H9 (cell line): ENCODE measurements around the gene C9orf152. TPM values are rescaled to one million over a fixed set of nuclear protein-coding genes. Genes with fewer than 3 reads are reported as not detected.

ENCODE experiments used
- DNase-seq: peaks from one replicate; pipeline ENCODE4 v3.0.0-alpha.2; 2017
- H2AFZ ChIP-seq: one replicate; pipeline ENCODE4 v1.6.1; 2013; ENCODE audit warnings: mild to moderate bottlenecking, low read length, control low read depth, moderate library complexity
- H2AK5ac ChIP-seq: 2 replicates; pipeline ENCODE4 v1.6.1; 2013; ENCODE audit warnings: low read length, control low read depth, mixed read lengths; ENCODE audit not compliant: insufficient read length
- H2BK120ac ChIP-seq: one replicate; pipeline ENCODE4 v1.6.1; 2013; ENCODE audit warnings: low read depth, mild to moderate bottlenecking, low read length, control low read depth, inconsistent platforms; ENCODE audit not compliant: poor library complexity, severe bottlenecking
- H2BK12ac ChIP-seq: 2 replicates; pipeline ENCODE4 v1.6.1; 2013; ENCODE audit warnings: low read length, control low read depth, mixed read lengths, low read depth; ENCODE audit not compliant: insufficient read length
- H2BK15ac ChIP-seq: 2 replicates; pipeline ENCODE4 v1.6.1; 2013; ENCODE audit warnings: low read depth, low read length, control low read depth
- H2BK20ac ChIP-seq: one replicate; pipeline ENCODE4 v1.6.1; 2013; ENCODE audit warnings: low read depth, mild to moderate bottlenecking, low read length, control low read depth, inconsistent platforms; ENCODE audit not compliant: poor library complexity, severe bottlenecking
- H2BK5ac ChIP-seq: 2 replicates; pipeline ENCODE4 v1.6.1; 2013; ENCODE audit warnings: low read length, control low read depth, mixed read lengths; ENCODE audit not compliant: insufficient read length
- H3K14ac ChIP-seq: 2 replicates; pipeline ENCODE4 v1.6.1; 2013; ENCODE audit warnings: low read length, control low read depth; ENCODE audit not compliant: insufficient read depth
- H3K18ac ChIP-seq: 2 replicates; pipeline ENCODE4 v1.6.1; 2013; ENCODE audit warnings: low read depth, mild to moderate bottlenecking, mixed read lengths, low read length, control low read depth; ENCODE audit not compliant: insufficient read length
- H3K23ac ChIP-seq: 2 replicates; pipeline ENCODE4 v1.6.1; 2013; ENCODE audit warnings: low read length, control low read depth, mixed read lengths, low read depth; ENCODE audit not compliant: insufficient read length
- H3K23me2 ChIP-seq: 2 replicates; pipeline ENCODE4 v1.6.1; 2013; ENCODE audit warnings: low read depth, mild to moderate bottlenecking, mixed read lengths, low read length, control low read depth; ENCODE audit not compliant: insufficient read length, poor library complexity, severe bottlenecking
- H3K27ac ChIP-seq: 2 replicates; pipeline ENCODE4 v1.5.1; 2013; ENCODE audit warnings: low read length, control low read depth, mixed read lengths, low read depth; ENCODE audit not compliant: insufficient read length
- H3K27me3 ChIP-seq: 2 replicates; pipeline ENCODE4 v1.6.1; 2013; ENCODE audit warnings: low read length, control low read depth, inconsistent platforms; ENCODE audit not compliant: insufficient read depth
- H3K4ac ChIP-seq: 2 replicates; pipeline ENCODE4 v1.6.1; 2013; ENCODE audit warnings: low read depth, mild to moderate bottlenecking, control low read depth, inconsistent platforms, low read length, moderate library complexity
- H3K4me1 ChIP-seq: 2 replicates; pipeline ENCODE4 v1.6.1; 2013; ENCODE audit warnings: low read length, control low read depth, inconsistent platforms; ENCODE audit not compliant: insufficient read depth
- H3K4me2 ChIP-seq: 2 replicates; pipeline ENCODE4 v1.6.1; 2013; ENCODE audit warnings: low read length, control low read depth, mixed read lengths; ENCODE audit not compliant: insufficient read length, insufficient read depth
- H3K56ac ChIP-seq: 2 replicates; pipeline ENCODE4 v1.6.1; 2013; ENCODE audit warnings: low read depth, mild to moderate bottlenecking, mixed read lengths, low read length, control low read depth; ENCODE audit not compliant: insufficient read length
- H3K79me1 ChIP-seq: 2 replicates; pipeline ENCODE4 v1.6.1; 2013; ENCODE audit warnings: low read depth, mild to moderate bottlenecking, moderate library complexity, low read length, control low read depth, inconsistent platforms; ENCODE audit not compliant: insufficient read depth, poor library complexity, severe bottlenecking
- H3K79me2 ChIP-seq: 2 replicates; pipeline ENCODE4 v1.6.1; 2013; ENCODE audit warnings: low read length, control low read depth, inconsistent platforms; ENCODE audit not compliant: insufficient read depth
- H3K9ac ChIP-seq: 2 replicates; pipeline ENCODE4 v1.6.1; 2013; ENCODE audit warnings: low read length, control low read depth, mixed read lengths; ENCODE audit not compliant: insufficient read length; ENCODE audit errors: extremely low read depth
- H3K9me3 ChIP-seq: one replicate; pipeline ENCODE4 v1.6.1; 2013; ENCODE audit warnings: low read depth, low read length, inconsistent platforms; ENCODE audit not compliant: control insufficient read depth
- H3T11ph ChIP-seq: one replicate; pipeline ENCODE4 v1.6.1; 2013; ENCODE audit warnings: mild to moderate bottlenecking, low read length, control low read depth, inconsistent platforms
- H4K20me1 ChIP-seq: one replicate; pipeline ENCODE4 v1.6.1; 2013; ENCODE audit not compliant: control insufficient read depth, insufficient read length, insufficient read depth
- H4K5ac ChIP-seq: 2 replicates; pipeline ENCODE4 v1.6.1; 2013; ENCODE audit warnings: low read depth, mild to moderate bottlenecking, mixed read lengths, low read length, control low read depth; ENCODE audit not compliant: insufficient read length
- H4K8ac ChIP-seq: replicated peaks from 2 replicates; pipeline ENCODE4 v1.6.1; 2013; ENCODE audit warnings: low read length, control low read depth, mixed read lengths, low read depth; ENCODE audit not compliant: insufficient read length
- H4K91ac ChIP-seq: 2 replicates; pipeline ENCODE4 v1.6.1; 2013; ENCODE audit warnings: low read depth, mild to moderate bottlenecking, moderate library complexity, mixed read lengths, low read length, control low read depth; ENCODE audit not compliant: insufficient read length
- H3K27ac Mint-ChIP-seq, 3 experiments: 2 replicates in 2 of 3; 3 replicates in 1 of 3; pipeline ENCODE4 v1.8.0; 2020 to 2021; ENCODE audit warnings: mixed read lengths in 3 of 3, mild to moderate bottlenecking in 1 of 3, moderate library complexity in 1 of 3
- H3K27me3 Mint-ChIP-seq: 2 replicates; pipeline ENCODE4 v1.8.0; 2021; ENCODE audit warnings: low read depth, mild to moderate bottlenecking, moderate library complexity, mixed read lengths
- H3K36me3 Mint-ChIP-seq, 3 experiments: 2 replicates in 2 of 3; 3 replicates in 1 of 3; pipeline ENCODE4 v1.8.0; 2020 to 2021; ENCODE audit warnings: low read depth in 3 of 3, mixed read lengths in 3 of 3; ENCODE audit not compliant: insufficient read depth in 1 of 3
- H3K4me1 Mint-ChIP-seq, 2 experiments: 2 replicates each; pipeline ENCODE4 v1.8.0; 2020; ENCODE audit warnings: mixed read lengths in 2 of 2
- H3K4me3 Mint-ChIP-seq, 2 experiments: 2 replicates in 1 of 2; 3 replicates in 1 of 2; pipeline ENCODE4 v1.8.0; 2020 to 2021; ENCODE audit warnings: mild to moderate bottlenecking in 2 of 2, mixed read lengths in 2 of 2, moderate library complexity in 1 of 2
- H3K9me3 Mint-ChIP-seq, 2 experiments: 2 replicates in 1 of 2; 3 replicates in 1 of 2; pipeline ENCODE4 v1.8.0; 2020; ENCODE audit warnings: mild to moderate bottlenecking in 2 of 2, mixed read lengths in 2 of 2, moderate library complexity in 1 of 2
- WGBS: extraction: QIAGEN DNeasy Blood & Tissue Kit; methylation state at CpG from one replicate; pipeline ENCODE4 v1.1.7; 2013; ENCODE audit warnings: missing lambda C conversion rate, low lambda C conversion rate, mixed read lengths; ENCODE audit not compliant: insufficient read length; ENCODE audit errors: extremely low coverage; 5-methylcytosine and 5-hydroxymethylcytosine counted together
- total RNA-seq: library from RNA; stranded (reverse); gene quantifications from 2 replicates; pipeline ENCODE4 v1.2.1, GENCODE V29; 2021
- TF ChIP-seq, protein P1 (sequence below): fragments of 200-600 bp; sonication (generic); conservative IDR thresholded peaks from 3 replicates; pipeline ENCODE4 v1.8.0; 2021; ENCODE audit warnings: antibody characterized with exemption, mild to moderate bottlenecking

The C9orf152 gene
- total RNA-seq, 1 experiment from 2014 or later, result not detected

GRCh38 chr9:110188991-110189390 is 19.0 kb downstream of the C9orf152 start:
- no peak overlapping the region for H4K5ac ChIP-seq
- peaks cover 4 to 8% of the 10 kb centered on the region in 2 experiments for H3K4me1 Mint-ChIP-seq

More at GRCh38 chr9:110188991-110189390, 19.0 kb downstream of the C9orf152 start:
- Mint-ChIP-seq H3K9me3 (no peaks in the 10 kb centered on the region), H3K27me3 (peaks cover 1% of the 10 kb centered on the region; the same call in 1 of the 2 replicates), H3K4me3 (no peak overlapping the region), H3K27ac (peak overlapping the region in 1 of 3 experiments; percentile 69; a peak in 1 of 7 replicates), H3K36me3 (no peaks in the 10 kb centered on the region)
- Histone ChIP-seq H3K27me3 (no peaks in the 10 kb centered on the region), H3K9me3 (no peaks in the 10 kb centered on the region), H3K27ac (no peak overlapping the region), H3K9ac (no peak overlapping the region), H2BK15ac (no peak overlapping the region), H2BK20ac (no peak overlapping the region), H3K79me1 (no peaks in the 10 kb centered on the region), H2AFZ (no peak overlapping the region), H3K23me2 (no peaks in the 10 kb centered on the region), H3K14ac (no peak overlapping the region), H3K4me1 (no peaks in the 10 kb centered on the region; the same call in 1 of the 2 replicates), H4K91ac (no peak overlapping the region), H3K4me2 (no peak overlapping the region), H4K8ac (no peak overlapping the region), H3K4ac (no peak overlapping the region), H3T11ph (no peak overlapping the region), H2BK120ac (no peak overlapping the region), H2BK5ac (no peak overlapping the region), H2AK5ac (no peak overlapping the region), H3K23ac (no peak overlapping the region), H3K18ac (no peak overlapping the region), H2BK12ac (no peak overlapping the region), H3K79me2 (no peaks in the 10 kb centered on the region), H4K20me1 (no peaks in the 10 kb centered on the region), H3K56ac (no peak overlapping the region)
- TF ChIP-seq, protein P1, sequence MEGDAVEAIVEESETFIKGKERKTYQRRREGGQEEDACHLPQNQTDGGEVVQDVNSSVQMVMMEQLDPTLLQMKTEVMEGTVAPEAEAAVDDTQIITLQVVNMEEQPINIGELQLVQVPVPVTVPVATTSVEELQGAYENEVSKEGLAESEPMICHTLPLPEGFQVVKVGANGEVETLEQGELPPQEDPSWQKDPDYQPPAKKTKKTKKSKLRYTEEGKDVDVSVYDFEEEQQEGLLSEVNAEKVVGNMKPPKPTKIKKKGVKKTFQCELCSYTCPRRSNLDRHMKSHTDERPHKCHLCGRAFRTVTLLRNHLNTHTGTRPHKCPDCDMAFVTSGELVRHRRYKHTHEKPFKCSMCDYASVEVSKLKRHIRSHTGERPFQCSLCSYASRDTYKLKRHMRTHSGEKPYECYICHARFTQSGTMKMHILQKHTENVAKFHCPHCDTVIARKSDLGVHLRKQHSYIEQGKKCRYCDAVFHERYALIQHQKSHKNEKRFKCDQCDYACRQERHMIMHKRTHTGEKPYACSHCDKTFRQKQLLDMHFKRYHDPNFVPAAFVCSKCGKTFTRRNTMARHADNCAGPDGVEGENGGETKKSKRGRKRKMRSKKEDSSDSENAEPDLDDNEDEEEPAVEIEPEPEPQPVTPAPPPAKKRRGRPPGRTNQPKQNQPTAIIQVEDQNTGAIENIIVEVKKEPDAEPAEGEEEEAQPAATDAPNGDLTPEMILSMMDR, result no peak
- no CpG with 5 or more reads among the region's 4 CpGs for WGBS
- no peak for DNase-seq
